Smooth muscle cell of the coronary artery (primary cell): ENCODE measurements around the gene SMIM20. TPM values are rescaled to one million over a fixed set of nuclear protein-coding genes. Genes with fewer than 3 reads are reported as not detected.

Experiments
- total RNA-seq: library from RNA; depleted of rRNA; stranded (reverse); fragments of >200 nt; gene quantifications from 2 replicates; pipeline ENCODE4 v1.2.3, GENCODE V29; 2014; ENCODE audit warnings: low replicate concordance

The SMIM20 gene
- 27.5 and 28.0 TPM in 2 replicates for total RNA-seq

DNA sequence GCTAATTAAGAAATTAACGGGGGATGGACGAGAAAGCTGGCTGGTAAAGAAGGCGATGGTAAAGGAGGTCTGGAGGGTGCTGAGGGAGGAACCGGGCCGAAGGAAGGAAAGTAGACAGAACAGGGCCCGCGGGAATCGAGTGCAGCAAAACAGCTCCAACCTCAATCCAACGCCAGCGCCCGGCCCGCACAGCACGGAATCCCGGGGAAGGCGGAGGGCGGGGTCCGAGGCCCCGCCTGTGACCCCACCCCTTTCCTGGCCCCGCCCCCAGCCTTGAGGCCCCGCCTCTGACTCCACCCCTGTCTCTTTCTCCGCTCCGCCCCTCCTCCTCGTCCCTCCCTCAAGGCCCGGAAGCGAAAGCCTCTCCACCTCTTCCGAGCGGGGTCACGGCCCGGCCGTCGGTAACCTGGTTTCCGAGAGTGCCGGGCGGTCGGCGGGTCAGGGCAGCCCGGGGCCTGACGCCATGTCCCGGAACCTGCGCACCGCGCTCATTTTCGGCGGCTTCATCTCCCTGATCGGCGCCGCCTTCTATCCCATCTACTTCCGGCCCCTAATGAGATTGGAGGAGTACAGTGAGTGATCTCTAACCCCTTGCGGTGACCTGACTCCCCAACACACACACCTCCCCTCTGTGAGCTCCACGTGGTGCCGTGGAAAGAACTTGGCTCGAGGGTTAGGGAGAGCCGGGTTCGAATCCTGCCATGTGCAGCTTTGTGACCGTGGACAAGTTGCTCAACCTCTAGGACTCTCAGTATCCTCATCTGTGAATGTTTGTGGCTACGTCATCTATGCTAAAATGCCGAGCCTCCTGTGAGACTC is at the start of gene SMIM20:
Gene SMIM20, plus strand, starts transcription at position 370 of the 819 bp plus-strand sequence. Its CDS starts 94 bp downstream, at position 464.

Other genes starting within 250 kb of the SMIM20 start
- gene SEL1L3, start 51.2 kb upstream of the SMIM20 start, total RNA-seq: 10.8 and 90.7 TPM in 2 replicates